OCI-LY7 (cell line): ENCODE measurements around the gene OPHN1. TPM values are rescaled to one million over a fixed set of nuclear protein-coding genes. Genes with fewer than 3 reads are reported as not detected.
"Not testable (repeated sequence)": the region's sequence is repeated elsewhere in the genome, so short reads cannot be mapped to it uniquely, and the experiment has no call there.

ENCODE experiments used
- BruUV-seq: library from RNA; stranded (reverse); fragments of 400-500 nt; replicated peaks from 2 replicates; lab custom pipeline; 2021; lab: Mats Ljungman, UMichigan
- CTCF ChIA-PET: fragments of 300-600 bp; sonication (Branson Sonifier 250); formaldehyde crosslinking; loops from one replicate; lab custom pipeline; 2022; ENCODE audit warnings: antibody characterized with exemption; ENCODE audit not compliant: unreplicated experiment; lab: Charles Lee
- POLR2A ChIA-PET: fragments of 300-600 bp; sonication (Branson Sonifier 250); formaldehyde crosslinking; loops from one replicate; lab custom pipeline; 2022; ENCODE audit warnings: antibody characterized with exemption; lab: Charles Lee
- DNase-seq: peaks from one replicate; pipeline ENCODE4 v3.0.0-alpha.2; 2015; ENCODE audit warnings: low spot score
- H2AFZ ChIP-seq: fragments of 200-600 bp; sonication (generic), shearing (Covaris generic); 2 replicates; pipeline ENCODE4 v1.6.1; 2014; ENCODE audit warnings: mild to moderate bottlenecking, antibody characterized with exemption, low read length, moderate library complexity
- H3K27ac ChIP-seq: fragments of 200-600 bp; sonication (generic); 2 replicates; pipeline ENCODE4 v1.5.1; 2014; ENCODE audit warnings: mixed run types, low read depth, mild to moderate bottlenecking, moderate library complexity, low read length, inconsistent platforms; ENCODE audit not compliant: poor library complexity, severe bottlenecking
- H3K36me3 ChIP-seq: fragments of 200-600 bp; sonication (generic); 2 replicates; pipeline ENCODE4 v1.6.1; 2014; ENCODE audit warnings: mild to moderate bottlenecking, antibody characterized with exemption, low read length, moderate library complexity, mixed read lengths; ENCODE audit not compliant: insufficient read depth
- H3K4me1 ChIP-seq: fragments of 200-600 bp; sonication (generic); 2 replicates; pipeline ENCODE4 v1.5.1; 2014; ENCODE audit warnings: mild to moderate bottlenecking, low read length; ENCODE audit not compliant: insufficient read depth, poor library complexity, severe bottlenecking
- H3K4me2 ChIP-seq: fragments of 200-600 bp; sonication (generic); 2 replicates; pipeline ENCODE4 v1.6.1; 2014; ENCODE audit warnings: mild to moderate bottlenecking, low read length
- H3K4me3 ChIP-seq: fragments of 200-600 bp; sonication (generic); 2 replicates; pipeline ENCODE4 v1.5.1; 2014; ENCODE audit warnings: mild to moderate bottlenecking, low read depth, low read length; ENCODE audit not compliant: poor library complexity, severe bottlenecking
- H3K79me2 ChIP-seq: fragments of 200-600 bp; sonication (generic); 2 replicates; pipeline ENCODE4 v1.6.1; 2016; ENCODE audit warnings: low read depth, mild to moderate bottlenecking, low read length, moderate library complexity, mixed read lengths; ENCODE audit not compliant: insufficient read depth
- H3K9me2 ChIP-seq: fragments of 200-600 bp; sonication (generic); 2 replicates; pipeline ENCODE4 v1.6.1; 2016; ENCODE audit warnings: mild to moderate bottlenecking, low read length, mixed read lengths; ENCODE audit not compliant: insufficient read depth
- H3K9me3 ChIP-seq: fragments of 200-600 bp; sonication (generic); 2 replicates; pipeline ENCODE4 v1.6.1; 2014; ENCODE audit warnings: mild to moderate bottlenecking, mixed run types, low read length, mixed read lengths
- H4K20me1 ChIP-seq: fragments of 200-600 bp; sonication (generic); 2 replicates; pipeline ENCODE4 v1.6.1; 2014; ENCODE audit warnings: mild to moderate bottlenecking, antibody characterized with exemption, low read length, moderate library complexity, mixed read lengths; ENCODE audit not compliant: insufficient read depth
- EZH2phosphoT487 ChIP-seq: fragments of 200-600 bp; sonication (generic); IDR thresholded peaks from 2 replicates; pipeline ENCODE4 v1.6.1; 2018; ENCODE audit warnings: low read depth, borderline replicate concordance, mild to moderate bottlenecking, mixed run types, antibody characterized with exemption, low read length, moderate library complexity, mixed read lengths
- intact Hi-C: fragments of 100-400 bp; cut with micrococcal nuclease; formaldehyde crosslinking; loops from one replicate; pipeline ENCODE4 v1.10.0; 2022; ENCODE audit not compliant: unreplicated experiment
- total RNA-seq, 2 experiments: library from RNA; depleted of rRNA in 1 of 2; stranded (reverse); fragments of >200 nt in 1 of 2; shearing (Covaris generic) in 1 of 2; gene quantifications; 2 replicates each; pipeline ENCODE4 v1.2.3, GENCODE V29; 2014 to 2022
- TF ChIP-seq, protein P1 (sequence below): fragments of 200-600 bp; sonication (generic); conservative IDR thresholded peaks from 2 replicates; pipeline ENCODE4 v1.5.1; 2014; ENCODE audit warnings: mild to moderate bottlenecking, antibody characterized with exemption, low read length, moderate library complexity, mixed read lengths

Gene OPHN1
- total RNA-seq, 2 experiments from 2014 or later, result not detected

DNA sequence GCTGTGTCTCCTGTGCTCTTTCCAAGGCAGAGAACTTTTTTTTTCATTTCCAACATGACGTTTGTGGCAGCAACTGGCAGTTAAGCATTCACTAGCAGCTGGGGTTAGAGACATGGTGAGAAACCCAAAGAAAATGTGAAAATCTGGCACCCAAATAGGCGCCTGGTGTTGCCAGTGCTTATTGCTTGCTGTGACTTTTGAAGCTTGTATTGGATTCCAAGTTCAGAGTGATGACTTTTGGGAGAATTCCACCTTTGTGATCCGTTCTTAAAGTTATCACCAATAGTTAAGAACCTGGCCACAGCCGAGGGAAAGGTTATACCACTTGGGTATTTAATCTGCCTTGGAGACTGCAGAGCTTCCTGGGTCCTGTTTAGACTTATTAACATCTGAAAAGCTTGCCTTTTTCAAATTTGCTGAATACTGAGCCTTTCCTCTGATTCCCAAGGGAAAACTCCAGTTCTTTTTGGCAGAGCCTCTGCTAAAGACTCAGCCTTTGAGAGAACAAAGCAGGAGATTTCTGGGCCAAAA is 101.0 kb downstream of the OPHN1 start:
- H3K4me2 ChIP-seq, result no peak overlapping the region
- H3K4me3 ChIP-seq, result no peak overlapping the region
- ChIA-PET CTCF (no interaction called here), POLR2A (no interaction called here)
- intact Hi-C loops, result no loop called here
- H4K20me1 ChIP-seq, result no peaks in the 10 kb centered on the region
- no peaks in the 10 kb centered on the region for H3K9me2 ChIP-seq
- no peak for TF ChIP-seq EZH2phosphoT487
- TF ChIP-seq, protein P1, sequence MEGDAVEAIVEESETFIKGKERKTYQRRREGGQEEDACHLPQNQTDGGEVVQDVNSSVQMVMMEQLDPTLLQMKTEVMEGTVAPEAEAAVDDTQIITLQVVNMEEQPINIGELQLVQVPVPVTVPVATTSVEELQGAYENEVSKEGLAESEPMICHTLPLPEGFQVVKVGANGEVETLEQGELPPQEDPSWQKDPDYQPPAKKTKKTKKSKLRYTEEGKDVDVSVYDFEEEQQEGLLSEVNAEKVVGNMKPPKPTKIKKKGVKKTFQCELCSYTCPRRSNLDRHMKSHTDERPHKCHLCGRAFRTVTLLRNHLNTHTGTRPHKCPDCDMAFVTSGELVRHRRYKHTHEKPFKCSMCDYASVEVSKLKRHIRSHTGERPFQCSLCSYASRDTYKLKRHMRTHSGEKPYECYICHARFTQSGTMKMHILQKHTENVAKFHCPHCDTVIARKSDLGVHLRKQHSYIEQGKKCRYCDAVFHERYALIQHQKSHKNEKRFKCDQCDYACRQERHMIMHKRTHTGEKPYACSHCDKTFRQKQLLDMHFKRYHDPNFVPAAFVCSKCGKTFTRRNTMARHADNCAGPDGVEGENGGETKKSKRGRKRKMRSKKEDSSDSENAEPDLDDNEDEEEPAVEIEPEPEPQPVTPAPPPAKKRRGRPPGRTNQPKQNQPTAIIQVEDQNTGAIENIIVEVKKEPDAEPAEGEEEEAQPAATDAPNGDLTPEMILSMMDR, result no peak
- H3K79me2 ChIP-seq, result no peaks in the 10 kb centered on the region
- BruUV-seq, result no TSS peak
- no peaks in the 10 kb centered on the region for H3K4me1 ChIP-seq
- no peak overlapping the region for H2AFZ ChIP-seq
- H3K36me3 ChIP-seq, result no peaks in the 10 kb centered on the region
- H3K9me3 ChIP-seq, result no peaks in the 10 kb centered on the region
- no peak overlapping the region for H3K27ac ChIP-seq
- no peak for DNase-seq

DNA sequence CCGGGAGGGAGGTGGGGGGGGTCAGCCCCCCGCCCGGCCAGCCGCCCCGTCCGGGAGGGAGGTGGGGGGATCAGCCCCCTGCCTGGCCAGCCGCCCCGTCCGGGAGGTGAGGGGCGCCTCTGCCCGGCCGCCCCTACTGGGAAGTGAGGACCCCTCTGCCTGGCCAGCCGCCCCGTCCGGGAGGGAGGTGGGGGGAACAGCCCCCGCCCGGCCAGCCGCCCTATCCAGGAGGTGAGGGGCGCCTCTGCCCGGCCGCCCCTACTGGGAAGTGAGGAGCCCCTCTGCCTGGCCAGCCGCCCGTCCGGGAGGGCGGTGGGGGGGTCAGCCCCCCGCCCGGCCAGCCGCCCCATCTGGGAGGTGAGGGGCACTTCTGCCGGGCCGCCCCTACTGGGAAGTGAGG is 106.5 kb downstream of the OPHN1 start:
- H3K27ac ChIP-seq, H3K4me1 ChIP-seq, DNase-seq, H3K36me3 ChIP-seq, H3K9me3 ChIP-seq, H3K79me2 ChIP-seq, POLR2A ChIA-PET, H3K4me2 ChIP-seq, BruUV-seq, CTCF ChIA-PET, H4K20me1 ChIP-seq, intact Hi-C loops, H2AFZ ChIP-seq, H3K4me3 ChIP-seq, H3K9me2 ChIP-seq: not testable (repeated sequence)

DNA sequence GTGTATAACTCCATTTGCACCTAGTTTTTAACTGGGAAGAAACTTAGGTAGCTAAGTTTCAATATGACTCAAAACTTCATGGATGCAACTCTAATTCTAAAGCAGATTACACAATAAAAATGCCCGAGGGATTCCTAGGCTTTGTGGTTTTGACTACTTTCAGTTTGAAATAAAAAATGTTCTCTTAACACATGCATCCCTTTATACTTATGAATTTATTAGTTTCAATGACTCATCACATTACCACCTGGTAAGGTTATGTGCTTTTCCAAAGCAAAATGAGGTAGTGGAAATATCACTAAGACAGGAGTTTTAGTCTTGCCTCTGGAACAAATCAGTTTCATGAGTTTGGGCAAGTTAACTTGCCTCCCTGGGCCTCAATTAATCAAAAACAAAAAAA is 125.5 kb downstream of the OPHN1 start:
- intact Hi-C loops, result no loop called here
- H3K79me2 ChIP-seq, result no peaks in the 10 kb centered on the region
- H3K27ac ChIP-seq, result no peak overlapping the region
- ChIA-PET POLR2A (interaction anchor here (1.2 kb wide), 1 partner anchor 84 kb away, joined by 3 read pairs; no protein-coding TSS in a partner anchor), CTCF (no interaction called here)
- H3K9me3 ChIP-seq, result no peaks in the 10 kb centered on the region
- no peak overlapping the region for H3K4me3 ChIP-seq
- H2AFZ ChIP-seq, result no peak overlapping the region
- H3K36me3 ChIP-seq, result no peaks in the 10 kb centered on the region
- DNase-seq, result no peak
- H3K4me2 ChIP-seq, result no peak overlapping the region
- H3K9me2 ChIP-seq, result no peaks in the 10 kb centered on the region
- BruUV-seq, result no TSS peak
- TF ChIP-seq, protein P1, result no peak
- TF ChIP-seq EZH2phosphoT487, result no peak
- H4K20me1 ChIP-seq, result no peaks in the 10 kb centered on the region
- H3K4me1 ChIP-seq, result no peaks in the 10 kb centered on the region
